Anterior cingulate cortex (tissue), 58 donors: ENCODE data around the gene MGAT5B.

Experiments
- DNase-seq, 58 donors: peaks; one replicate each; lab custom pipeline; 2025; lab: John Stamatoyannopoulos, UW

The MGAT5B gene

GRCh38 chr17:76900723-76901122 lies 32.5 kb downstream of the MGAT5B start:
- no peak for DNase-seq

DNA sequence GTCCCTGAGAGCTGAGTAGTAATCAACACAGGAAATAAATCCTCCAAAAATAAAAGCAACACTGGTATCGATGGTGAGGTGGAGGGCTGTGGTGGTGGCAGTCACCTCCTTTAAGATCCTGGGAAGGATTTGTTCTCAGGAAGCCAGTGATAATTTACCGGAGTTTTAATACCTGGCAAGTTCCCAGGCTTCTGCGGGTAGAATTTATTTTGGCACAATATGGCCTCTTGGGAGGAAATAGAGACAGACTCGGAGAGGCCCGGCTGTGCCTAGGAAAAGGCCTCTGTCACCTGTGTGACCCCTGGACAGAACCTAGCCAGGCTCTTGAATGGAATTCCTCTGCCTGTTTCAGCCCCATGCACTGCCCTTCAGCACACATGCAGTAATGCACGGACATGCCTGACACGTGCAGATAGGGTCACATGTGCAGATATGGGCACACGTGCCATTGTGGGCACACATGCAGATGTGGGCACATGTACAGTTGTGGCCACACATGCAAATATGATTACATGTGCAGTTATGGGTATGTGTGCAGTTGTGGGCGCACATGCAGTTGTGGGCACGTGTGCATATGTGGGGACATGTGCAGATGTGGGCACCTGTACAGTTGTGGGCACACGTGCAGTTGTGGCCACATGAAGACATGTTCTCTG lies 33.5 kb downstream of the MGAT5B start:
- DNase-seq, result no peak

DNA sequence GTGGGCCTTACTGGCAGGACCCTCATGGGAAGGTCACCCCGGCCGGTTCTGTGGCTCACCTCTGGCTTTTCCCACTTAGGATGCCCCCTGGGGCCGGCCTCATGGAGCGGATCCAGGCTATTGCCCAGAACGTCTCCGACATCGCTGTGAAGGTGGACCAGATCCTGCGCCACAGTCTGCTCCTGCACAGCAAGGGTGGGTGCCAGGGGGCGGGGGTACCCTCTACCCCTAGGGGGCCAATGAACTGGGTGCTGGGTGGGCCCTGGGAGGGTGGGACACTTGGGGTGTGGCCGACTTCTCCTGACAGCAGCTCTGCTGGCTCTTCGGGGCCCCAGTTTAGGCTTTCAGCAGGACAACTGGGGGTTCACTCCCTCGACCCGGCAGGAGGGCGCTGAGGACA lies 34.3 kb downstream of the MGAT5B start:
- DNase-seq, result no peak

DNA sequence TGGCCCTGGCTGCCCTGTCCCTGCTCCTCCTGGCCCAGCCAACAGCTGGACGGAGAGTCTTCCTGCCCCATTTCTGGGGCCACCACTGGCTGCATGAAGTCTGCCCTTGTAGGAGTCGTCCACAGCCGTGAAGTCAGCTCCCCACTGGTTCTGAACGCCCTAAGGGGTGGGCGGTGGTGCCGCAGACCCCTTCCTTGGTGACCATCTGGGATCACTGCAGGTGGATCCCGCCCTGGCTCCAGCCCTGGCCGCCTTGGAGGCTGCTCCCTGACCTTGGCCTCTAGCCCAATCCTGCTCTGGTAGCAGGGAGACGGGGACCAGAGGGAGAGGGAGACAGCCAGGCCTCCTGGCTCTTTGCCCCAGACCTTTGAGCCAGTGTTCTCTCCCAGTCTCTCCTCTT lies 35.4 kb downstream of the MGAT5B start:
- no peak for DNase-seq

DNA sequence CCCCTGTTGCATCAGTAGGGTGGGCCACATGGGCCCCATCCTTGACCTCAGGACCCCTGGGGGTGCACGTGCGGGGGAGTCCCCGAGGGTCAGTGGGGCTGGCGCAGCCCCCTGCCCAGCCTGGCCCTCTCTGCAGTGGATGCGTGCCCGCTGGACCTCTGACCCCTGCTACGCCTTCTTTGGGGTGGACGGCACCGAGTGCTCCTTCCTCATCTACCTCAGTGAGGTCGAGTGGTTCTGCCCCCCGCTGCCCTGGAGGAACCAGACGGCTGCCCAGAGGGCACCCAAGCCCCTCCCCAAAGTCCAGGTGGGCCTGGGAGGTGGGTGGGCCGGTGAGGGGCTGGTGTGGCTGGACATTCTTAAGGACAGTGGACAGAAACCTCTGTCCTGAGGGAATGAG lies 35.9 kb downstream of the MGAT5B start:
- no peak for DNase-seq

DNA sequence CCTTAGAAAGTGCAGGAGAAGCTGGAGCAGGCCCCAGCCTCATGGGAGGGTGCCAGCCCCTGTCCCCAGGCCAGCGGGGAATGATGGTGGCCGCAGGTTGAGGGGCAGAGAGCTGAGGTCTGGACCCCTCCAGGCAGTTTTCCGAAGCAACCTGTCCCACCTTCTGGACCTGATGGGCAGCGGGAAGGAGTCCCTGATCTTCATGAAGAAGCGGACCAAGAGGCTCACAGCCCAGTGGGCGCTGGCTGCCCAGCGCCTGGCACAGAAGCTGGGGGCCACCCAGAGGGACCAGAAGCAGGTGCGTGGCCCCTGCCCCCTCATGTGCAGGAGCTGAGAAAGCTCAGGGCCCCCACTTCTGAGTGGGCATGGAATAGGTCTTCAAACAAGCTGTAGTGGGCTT lies 36.8 kb downstream of the MGAT5B start:
- DNase-seq, result no peak

DNA sequence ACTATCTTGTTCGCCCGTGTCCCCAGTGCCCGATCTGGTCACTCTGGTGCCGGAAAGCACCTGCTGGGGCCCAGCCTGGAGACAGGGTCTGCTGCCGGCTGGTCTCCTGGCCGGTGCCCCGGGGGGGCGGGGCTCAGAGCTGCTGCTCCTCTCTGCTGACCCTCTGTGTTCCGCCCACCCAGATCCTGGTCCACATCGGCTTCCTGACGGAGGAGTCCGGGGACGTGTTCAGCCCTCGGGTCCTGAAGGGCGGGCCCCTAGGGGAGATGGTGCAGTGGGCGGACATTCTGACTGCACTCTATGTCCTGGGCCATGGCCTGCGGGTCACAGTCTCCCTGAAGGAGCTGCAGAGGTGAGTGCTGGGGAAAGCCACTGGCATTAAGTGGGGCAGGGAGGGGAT lies 37.6 kb downstream of the MGAT5B start:
- no peak for DNase-seq

- no peak for DNase-seq
Observed at GRCh38 chr17:76906463-76906862, 38.3 kb downstream of the MGAT5B start.

- DNase-seq, result no peak
Observed at GRCh38 chr17:76907352-76907751, 39.1 kb downstream of the MGAT5B start.

DNA sequence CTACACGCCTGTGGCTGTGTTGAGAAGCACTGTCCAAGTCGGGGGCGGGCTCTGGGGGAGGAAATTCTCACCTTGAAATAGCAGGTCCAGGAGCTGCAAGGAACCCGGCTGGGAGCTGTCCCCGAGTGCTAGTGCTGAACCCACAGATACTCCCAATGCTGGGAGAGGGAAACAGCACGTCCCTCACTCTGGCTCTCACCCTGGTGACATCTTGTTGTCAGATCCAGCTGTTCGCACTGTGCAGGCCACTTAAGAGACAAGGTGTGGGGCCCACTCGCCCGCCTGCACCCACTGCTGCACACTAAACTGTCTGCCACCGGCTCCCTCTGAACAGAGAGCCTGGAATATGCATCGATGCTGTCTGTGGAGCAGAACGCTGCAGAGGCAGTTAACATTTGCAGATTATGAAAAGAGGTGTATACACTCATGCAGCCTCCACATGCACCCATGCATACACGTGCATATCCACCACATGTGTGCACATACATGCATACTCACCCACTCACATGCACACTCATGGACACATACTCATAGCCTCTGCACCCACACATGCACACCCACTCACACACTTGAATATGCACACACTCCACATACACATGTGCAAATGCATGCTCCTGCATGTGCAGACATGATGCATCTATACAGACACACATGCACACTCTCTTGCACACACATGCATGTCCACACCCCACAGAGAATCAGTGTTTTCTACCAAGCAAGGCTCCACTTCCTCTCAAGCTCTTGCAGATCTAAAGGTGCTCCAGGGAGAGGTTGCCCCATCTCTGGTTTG lies 42.0 kb downstream of the MGAT5B start:
- DNase-seq, result peak in 32 of 58 donors; percentile 3 to 88 (median 28)

DNA sequence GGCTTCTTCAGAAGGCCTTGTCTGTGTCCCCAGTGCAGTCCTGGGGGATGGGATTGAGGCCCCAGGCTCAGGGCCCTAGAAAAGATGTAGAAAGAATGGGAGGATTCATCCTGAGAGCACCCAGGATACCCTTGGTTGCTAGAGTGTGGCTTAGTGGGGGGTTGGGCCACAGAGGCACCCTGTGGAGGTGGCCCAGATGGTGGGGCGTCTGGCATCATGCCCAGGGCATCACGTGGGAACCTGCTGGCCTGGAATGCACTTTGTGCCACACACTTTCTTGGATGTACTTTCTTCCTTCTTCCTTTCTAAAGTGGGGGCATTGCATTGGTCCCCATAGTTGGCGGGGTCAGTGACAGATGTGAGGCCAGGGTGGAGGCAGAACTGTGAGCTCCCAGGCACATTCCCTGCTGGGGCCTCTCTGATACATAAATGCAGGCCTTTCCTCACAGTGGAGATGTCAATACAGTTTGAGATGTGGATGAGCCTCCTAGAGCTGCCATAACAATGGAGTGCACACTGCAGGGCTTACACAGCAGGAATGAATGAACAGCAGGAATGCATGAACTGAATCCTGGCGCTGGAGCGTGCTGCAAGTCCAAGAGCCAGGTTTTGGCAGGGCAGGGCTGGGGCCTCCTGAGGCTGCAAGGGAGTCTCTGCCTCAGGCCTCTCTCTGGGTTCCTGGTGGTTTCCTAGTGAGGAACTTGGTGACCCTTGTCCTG lies 43.3 kb downstream of the MGAT5B start:
- no peak for DNase-seq

GRCh38 chr17:76912421-76913164 lies 44.4 kb downstream of the MGAT5B start:
- DNase-seq, result peak in 1 of 58 donors; percentile 35

DNA sequence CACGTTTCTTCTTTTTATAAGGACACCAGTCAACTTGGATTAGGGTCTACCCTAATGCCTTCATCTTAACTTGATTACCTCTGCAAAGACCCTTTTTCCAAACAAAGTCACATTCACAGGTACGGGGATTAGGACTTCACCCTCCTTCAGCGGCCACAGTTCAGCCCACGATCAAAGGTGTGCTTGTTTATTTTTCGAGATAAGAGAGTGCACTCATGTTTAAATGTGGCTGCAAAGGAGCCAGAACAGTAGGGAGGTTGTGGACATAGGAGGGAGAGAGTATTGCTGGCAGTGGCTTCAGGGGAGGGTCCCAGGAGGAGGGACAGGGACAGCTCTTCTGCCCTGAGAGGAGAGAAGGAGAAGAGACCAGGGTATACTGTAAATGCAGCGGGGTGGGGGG lies 46.7 kb downstream of the MGAT5B start:
- DNase-seq, result no peak

DNA sequence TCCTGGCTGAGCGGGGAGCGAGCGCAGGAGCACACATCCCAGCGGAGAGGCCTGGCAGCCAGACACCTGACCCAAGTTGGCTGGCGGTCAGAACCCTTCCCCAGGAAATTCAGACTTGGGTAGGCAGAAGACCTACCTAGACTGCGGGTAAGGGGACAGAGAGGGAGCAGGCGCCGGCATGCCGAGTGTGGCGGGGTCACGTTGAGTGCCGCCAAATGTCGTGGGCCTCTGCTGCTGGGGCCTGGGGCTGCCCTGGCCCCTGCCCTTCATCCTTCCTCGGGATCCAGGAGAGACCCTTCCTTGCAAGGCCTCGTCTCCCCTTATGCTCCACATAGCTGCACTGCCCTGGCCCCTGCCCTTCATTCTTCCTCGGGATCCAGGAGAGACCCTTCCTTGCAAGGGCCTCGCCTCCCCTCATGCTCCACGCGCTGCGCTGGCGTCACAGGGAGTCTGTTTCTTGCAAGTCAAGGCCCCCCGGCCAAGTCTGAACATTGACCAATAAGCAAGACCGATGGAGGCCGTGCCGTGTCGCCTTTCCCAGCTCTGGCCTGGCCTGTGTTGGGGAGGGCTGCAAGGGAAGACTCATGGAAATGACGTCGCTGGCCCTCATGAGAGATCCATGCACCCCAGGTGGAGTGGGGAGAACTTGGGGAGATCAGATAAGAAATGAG lies 47.8 kb downstream of the MGAT5B start:
- no peak for DNase-seq

DNA sequence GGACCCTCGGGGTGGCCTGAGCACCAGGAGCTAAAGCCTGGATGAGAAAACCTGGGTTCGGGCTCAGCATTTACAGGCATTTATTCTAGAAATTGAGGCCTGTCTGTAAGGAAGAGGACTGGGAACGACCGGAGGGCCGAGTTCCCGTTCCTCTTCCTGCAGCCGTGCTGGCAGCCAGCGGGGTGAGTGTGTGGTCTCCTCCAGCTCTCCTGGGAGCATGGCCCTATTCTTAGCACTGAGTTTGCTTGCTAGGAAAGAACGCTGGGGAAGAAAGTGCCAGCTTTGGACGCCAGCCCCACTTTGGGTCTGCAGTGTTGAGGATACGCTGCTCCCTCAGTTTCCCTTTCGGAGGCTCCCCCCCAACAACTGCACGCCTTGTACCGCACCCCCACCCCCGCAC lies 49.6 kb downstream of the MGAT5B start:
- peak in 6 of 58 donors; percentile 6 to 39 (median 22) for DNase-seq

GRCh38 chr17:76918811-76919210 lies 50.6 kb downstream of the MGAT5B start:
- peak in 25 of 58 donors; percentile 4 to 81 (median 26) for DNase-seq

- DNase-seq, result no peak
Observed at GRCh38 chr17:76920364-76921139, 52.3 kb downstream of the MGAT5B start.

DNA sequence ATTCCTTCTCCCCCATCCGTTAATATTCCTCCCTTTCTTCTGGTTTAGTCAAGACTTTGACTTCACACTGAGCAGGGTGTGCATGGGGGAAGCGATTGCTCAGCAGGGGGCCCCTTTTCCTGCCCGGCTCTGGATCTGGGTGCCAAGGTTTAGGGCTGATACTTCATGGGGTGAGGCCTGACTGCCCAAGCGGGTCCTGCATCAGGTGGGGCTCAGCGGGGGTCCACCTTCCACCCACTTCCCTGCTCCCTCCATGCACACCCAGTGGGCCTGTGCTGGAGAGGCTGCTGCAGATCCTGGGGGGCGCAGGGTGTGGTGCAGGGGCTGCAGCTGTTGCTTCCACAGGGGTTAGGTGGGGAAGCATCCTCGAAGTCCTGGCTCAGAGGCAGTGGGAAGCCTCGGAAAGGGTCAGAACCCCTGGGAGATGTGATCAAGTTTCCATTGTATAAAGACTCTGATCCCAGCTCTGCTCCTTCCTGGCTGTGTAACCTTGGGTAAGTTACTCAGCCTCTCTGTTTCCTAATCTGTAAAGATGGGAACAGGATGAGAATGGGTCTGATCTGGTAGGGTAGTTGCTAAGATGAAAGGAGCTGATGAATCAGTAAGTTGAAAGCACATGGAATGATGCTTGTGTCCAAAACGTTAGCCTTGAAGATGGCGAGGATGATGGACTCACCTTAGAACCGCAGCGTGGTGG lies 53.3 kb downstream of the MGAT5B start:
- no peak for DNase-seq

DNA sequence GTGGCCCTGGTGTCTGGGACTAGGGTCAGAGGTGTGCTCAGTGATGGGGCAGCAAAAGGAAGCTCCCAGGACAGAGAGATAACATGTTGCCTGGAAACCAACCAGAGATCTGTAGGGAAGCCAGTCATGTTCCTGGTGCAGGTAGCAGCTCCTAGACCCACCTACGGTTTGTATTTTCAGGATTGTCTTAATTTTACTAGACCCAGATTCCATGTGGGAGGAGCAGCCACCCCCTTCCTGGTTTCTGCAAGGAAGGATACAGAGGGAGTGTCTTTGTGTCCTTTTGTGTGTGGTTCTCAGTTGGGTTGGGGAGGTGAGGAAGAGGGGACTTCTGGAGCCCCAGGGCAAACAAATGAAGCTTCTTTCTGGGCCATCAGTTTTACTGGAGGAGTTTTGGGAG lies 53.9 kb downstream of the MGAT5B start:
- no peak for DNase-seq
